Activated CD4-positive, alpha-beta T cell treated with anti-CD3 and anti-CD28 coated beads for 1 hour (primary cell): ENCODE data around the gene TENT5D.
"Not testable (repeated sequence)": the region's sequence is repeated elsewhere in the genome, so short reads cannot be mapped to it uniquely, and the experiment has no call there.

ENCODE experiments used
- DNase-seq: peaks from one replicate; pipeline ENCODE4 v3.0.0-alpha.2; 2020

TENT5D gene

DNA sequence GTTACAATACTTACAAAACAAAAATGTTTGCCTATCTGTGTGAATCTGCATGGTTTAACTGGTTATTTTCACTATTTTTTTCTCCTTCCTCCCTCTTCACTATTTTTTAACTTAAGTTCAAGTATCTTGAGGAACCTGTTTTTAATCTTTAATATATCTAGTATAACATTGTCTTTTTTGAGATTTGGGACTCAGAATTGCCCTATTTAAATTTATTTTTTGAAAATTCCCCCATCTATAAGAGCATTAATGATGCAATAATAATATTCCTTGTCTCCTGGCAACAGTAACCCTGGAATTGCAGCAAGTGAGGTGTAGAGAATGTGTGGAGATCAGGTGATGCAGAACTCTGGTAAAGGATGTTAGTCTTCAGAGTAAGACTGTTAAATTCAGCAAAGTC is at the start of gene TENT5D:
Gene TENT5D (plus strand): TSS at position 301 of the 400 bp plus-strand sequence. CDS start 22,093 bp downstream, outside the sequence.
- DNase-seq = no peak

DNA sequence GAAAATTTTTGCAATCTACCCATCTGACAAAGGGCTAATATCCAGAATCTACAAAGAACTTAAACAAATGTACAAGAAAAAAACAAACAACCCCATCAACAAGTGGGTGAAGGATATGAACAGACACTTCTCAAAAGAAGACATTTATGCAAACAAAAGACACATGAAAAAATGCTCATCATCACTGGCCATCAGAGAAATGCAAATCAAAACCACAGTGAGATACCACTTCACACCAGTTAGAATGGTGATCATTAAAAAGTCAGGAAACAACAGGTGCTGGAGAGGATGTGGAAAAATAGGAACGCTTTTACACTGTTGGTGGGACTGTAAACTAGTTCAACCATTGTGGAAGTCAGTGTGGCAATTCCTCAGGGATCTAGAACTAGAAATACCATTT is 34.6 kb upstream of the TENT5D start:
- DNase-seq = not testable (repeated sequence)

DNA sequence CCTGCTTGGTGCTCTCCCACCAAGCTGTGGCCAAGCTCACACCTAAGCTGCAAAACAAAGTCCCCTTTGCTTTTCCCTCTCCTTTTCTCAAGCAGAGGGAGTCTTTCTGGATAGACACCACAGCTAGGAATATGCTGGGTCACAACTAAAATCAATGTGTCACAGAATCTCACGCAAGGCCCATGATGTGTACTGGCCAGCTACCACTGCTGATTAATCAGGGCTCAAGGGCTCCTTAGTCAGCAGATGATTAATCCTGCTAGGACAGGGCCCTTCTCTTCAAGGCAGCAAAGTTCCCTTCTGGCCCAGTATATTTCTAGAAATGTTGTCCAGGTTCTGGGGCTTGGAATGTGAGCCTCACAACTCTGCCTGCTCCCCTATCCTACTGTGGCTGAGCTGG is 32.0 kb upstream of the TENT5D start:
- DNase-seq = no peak

DNA sequence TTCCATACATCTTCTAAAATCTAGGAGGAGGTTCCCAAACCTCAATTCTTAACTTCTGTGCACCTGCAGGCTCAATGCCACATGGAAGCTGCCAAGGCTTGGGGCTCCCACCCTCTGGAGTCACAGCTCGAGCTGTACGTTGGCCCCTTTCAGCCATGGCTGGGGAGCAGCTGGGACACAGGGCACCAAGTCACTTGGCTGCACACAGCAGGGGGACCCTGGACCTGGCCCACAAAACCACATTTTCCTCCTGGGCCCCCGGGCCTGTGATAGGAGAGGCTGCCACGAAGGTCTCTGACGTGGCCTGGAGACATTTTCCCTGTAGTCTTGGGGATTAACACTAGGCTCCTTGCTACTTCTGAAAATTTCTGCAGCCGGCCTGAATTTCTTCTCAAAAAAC is 8.2 kb upstream of the TENT5D start:
- DNase-seq = no peak

DNA sequence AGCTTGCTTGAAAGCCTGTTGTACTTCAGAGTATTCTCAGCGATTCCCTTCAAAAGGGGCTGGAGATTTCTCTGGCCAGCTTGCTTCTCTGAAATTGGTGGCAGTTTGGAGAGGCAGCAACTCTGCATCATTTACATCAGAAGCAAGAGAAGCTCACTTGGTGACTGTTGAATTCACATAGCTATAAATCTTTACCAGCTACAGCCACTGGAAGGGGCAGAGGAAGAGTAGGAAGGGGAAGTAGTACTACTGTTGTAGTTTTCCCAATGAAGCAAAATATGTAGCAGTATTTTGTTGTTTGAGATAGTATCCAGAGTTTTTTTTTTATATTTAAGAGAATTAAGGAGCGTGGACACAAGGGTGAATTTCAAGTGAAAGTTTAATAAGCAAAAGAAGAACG is 2.8 kb downstream of the TENT5D start:
- no peak for DNase-seq

DNA sequence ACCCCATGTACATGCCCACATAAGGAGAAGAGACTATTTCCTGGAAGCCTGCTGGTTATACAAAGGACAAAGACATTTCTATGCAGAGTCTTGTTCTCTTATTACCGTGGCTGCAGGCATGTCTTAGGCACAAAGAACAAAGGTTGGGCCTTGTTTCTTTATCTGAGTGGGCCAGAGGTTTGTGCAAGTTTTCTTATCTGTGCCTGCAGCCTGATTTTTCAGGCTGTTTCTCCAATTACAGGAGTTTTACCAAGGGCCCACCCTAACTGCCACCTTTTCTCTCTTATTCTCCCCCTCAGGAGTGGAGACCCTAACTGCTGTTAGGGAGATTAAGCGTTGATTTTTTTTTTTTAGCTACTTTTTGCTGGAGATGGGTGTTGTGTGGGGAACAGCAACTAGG is 3.5 kb downstream of the TENT5D start:
- no peak for DNase-seq

DNA sequence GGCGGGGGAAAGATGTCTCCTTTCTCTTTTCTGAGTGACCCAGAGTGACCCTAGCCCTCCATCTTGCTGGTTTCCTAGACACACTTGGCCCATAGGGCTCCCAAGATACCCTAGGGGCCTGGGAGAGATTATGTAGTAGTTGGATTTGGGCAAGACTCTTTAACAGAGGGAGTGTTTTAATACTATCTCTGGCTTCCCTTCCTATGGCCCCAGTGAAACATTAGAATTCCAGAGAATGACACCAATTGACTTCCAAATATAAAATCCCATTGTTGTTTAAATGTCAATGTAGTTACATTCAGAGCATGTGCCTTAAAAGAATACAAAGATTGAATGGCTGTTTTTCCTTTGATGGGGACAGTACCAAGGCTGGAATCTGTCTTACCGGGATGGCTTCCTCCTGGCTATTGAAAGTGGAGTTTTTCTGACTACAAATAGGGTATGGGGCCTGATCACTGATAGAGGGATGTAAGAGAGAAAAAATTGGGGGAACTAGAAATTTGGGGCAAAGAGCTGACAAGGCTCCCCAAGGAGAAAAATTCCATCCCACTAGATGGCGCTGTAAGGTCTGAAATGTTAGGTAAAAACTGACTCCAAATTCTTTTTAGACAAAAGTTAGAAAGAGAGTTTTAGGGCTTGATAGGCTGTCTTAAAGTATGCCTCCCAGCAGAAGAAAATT is 10.7 kb downstream of the TENT5D start:
- DNase-seq = no peak

DNA sequence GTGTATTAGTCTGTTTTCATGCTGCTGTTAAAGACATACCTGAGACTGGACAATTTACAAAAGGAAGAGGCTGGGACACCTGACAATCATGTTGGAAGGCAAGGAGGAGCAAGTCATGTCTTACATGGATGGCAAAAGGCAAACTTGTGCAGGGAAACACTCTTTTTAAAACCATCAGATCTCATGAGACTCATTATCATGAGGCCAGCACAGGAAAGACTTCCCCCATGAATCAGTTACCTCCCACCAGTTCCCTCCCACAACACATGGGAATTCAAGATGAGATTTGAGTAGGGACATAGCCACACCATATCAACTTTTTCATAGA is 11.2 kb downstream of the TENT5D start:
- DNase-seq = no peak

- no peak for DNase-seq
These were observed 12.2 kb downstream of the TENT5D start for GRCh38 chrX:80432441-80432840.

DNA sequence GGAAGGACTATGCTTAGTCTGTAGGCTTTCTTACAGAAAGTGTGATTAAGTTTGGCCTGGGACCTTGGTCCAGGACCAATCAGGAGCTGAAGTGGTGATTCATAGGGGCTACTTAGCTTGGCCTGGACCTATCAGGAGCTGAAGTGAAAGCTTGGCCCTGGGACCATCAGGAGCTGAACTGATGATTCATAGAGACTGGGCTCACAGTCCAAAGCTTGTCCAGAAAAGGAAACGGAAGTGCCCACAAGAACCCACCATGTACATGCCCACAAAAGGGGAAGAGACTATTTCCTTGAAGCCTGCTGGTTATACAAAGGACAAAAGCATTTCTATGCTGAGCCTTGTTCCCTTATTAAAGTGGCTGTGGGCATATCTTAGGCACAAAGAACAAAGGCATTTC is 12.6 kb downstream of the TENT5D start:
- no peak for DNase-seq

- DNase-seq = not testable (repeated sequence)
These were observed 47.9 kb downstream of the TENT5D start for GRCh38 chrX:80468166-80468565.

- DNase-seq = no peak
These were observed 51.3 kb downstream of the TENT5D start for GRCh38 chrX:80471582-80471981.

DNA sequence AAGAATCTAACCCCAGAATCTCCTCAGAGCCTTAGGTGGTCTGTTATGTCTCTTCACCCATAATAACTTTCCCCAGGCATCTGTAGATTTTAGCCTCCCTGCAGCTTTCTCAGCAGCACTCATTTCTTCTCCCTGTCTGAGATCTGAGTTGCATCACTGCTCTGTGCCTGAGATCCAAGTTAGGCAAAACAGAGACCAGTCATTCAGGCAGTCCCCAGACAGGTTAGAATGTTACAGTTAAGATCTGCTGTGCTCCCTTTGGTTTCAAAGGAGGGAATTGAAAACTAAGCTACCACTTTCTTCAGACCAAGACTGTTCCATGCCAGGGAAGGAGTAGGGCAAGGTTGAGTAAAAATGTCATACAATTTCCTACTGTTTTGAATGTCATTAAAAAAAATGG is 65.3 kb downstream of the TENT5D start:
- no peak for DNase-seq

DNA sequence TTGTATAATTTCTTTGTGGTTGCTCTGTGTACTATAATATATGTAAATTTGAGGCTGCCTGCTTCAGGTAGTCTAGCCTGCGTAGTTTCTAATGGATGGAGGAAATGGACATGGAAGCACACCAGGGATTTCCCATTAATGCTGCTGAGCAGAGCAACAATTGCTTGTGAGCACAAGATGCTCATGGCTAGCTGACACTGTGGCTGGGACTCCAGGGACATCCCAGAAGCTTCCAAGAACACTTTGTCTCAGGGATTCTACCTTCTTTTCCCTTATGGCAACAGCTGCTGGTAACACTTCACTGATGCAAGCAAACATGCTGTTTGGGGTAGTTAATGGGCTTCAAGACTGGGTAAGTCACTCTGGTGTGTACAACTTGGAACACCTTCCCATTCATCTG is 66.1 kb downstream of the TENT5D start:
- no peak for DNase-seq

- DNase-seq = no peak
These were observed 68.9 kb downstream of the TENT5D start for GRCh38 chrX:80489166-80489565.
